COLO829 (cell line): Measurements from ENCODE around the gene C1orf56.

Experiments used
- DNase-seq: peaks from one replicate; pipeline ENCODE4 v3.0.0; 2012; ENCODE audit warnings: low spot score

C1orf56 gene

GRCh38 chr1:151024540-151025146 is 22.9 kb upstream of the C1orf56 start:
- peak; percentile 90 for DNase-seq

- no peak for DNase-seq
These were observed 21.1 kb upstream of the C1orf56 start for GRCh38 chr1:151026460-151026859.

DNA sequence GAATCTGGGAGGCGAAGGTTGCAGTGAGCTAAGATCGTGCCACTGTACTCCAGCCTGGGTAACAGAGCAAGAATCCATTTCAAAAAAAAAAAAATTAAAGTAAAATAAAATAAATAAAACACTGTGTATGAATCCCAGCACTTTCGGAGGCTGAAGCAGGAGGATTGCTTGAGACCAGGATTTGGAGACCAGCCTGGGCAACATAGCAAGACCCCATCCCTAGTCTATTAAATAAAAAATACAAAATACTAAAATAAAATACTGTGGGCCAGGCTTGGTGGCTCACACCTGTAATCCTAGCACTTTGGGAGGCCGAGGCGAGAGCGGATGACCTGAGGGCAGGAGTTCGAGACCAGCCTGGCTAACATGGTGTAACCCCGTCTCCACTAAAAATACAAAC is 15.4 kb upstream of the C1orf56 start:
- DNase-seq = no peak

DNA sequence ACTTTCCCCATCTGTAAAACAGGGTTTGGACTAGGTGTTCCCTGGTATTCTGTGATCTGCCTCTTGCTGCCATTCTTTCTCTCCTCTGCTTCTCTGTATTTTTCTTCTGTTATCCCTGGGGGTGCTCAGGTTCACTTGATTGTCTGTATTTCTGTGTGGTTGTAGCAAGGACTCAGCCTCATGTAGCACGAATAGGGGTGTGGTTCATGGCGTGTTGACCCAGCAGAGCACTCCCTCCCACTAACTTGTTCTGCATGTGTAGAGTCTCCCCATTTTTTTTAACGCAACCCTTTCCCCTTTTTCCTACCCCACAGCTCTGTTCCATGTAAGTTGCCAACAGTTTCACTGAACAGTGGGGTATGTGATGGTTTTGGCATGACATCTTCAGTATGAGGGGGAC is 12.4 kb upstream of the C1orf56 start:
- DNase-seq = no peak

GRCh38 chr1:151036356-151036755 is 11.2 kb upstream of the C1orf56 start, which contains the start of gene BNIPL:
TSS of gene BNIPL (plus strand) at chr1:151036586. CDS start at chr1:151036726, 140 bp downstream.
- DNase-seq = no peak

GRCh38 chr1:151037032-151037431 is 10.5 kb upstream of the C1orf56 start:
- DNase-seq = no peak

- no peak for DNase-seq
These were observed 8.0 kb upstream of the C1orf56 start for GRCh38 chr1:151039521-151039920.

GRCh38 chr1:151043163-151043562 is 4.4 kb upstream of the C1orf56 start:
- DNase-seq = no peak

DNA sequence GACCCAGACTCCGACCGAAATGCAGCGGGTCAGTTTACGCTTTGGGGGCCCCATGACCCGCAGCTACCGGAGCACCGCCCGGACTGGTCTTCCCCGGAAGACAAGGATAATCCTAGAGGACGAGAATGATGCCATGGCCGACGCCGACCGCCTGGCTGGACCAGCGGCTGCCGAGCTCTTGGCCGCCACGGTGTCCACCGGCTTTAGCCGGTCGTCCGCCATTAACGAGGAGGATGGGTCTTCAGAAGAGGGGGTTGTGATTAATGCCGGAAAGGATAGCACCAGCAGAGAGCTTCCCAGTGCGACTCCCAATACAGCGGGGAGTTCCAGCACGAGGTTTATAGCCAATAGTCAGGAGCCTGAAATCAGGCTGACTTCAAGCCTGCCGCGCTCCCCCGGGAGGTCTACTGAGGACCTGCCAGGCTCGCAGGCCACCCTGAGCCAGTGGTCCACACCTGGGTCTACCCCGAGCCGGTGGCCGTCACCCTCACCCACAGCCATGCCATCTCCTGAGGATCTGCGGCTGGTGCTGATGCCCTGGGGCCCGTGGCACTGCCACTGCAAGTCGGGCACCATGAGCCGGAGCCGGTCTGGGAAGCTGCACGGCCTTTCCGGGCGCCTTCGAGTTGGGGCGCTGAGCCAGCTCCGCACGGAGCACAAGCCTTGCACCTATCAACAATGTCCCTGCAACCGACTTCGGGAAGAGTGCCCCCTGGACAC is 534 bp downstream of the C1orf56 start:
- DNase-seq = peak; percentile 67

GRCh38 chr1:151048645-151049032 is 1.1 kb downstream of the C1orf56 start:
- DNase-seq = no peak

- DNase-seq = no peak
These were observed 1.9 kb downstream of the C1orf56 start for GRCh38 chr1:151049458-151049857.

GRCh38 chr1:151050051-151050688 is 2.6 kb downstream of the C1orf56 start:
- DNase-seq = no peak

DNA sequence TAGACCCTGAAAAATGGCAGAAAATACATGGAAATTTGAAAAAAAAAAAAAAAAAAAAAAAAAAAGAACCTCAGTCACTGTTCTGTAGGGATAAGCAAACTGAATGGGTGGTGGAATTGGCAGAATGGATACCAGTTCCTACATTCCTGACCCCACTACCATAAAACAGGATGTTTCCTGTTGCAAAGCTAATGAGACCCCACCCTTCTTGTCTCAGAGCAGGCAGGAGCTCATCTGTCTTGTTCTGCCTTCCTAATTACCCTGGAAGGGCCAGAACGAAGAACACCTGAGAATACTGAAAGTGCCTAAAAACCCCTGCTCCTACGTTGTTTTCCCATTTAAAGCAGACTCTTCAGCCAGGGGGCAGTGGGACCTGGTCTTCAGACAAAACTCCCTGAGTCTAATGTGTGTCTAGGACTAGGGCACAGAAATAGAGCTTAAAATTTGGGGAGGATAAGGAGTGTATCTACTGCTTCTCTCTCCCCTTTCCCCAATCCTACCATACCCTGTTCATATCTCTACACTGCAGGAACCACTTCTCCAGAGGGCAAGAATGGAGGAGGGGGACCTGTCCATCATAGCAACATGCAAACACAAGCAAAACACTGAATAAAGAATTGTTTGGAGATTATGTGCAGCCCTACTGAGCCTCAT is 3.9 kb downstream of the C1orf56 start:
- no peak for DNase-seq

GRCh38 chr1:151054971-151055547 is 7.5 kb downstream of the C1orf56 start:
- DNase-seq = no peak

DNA sequence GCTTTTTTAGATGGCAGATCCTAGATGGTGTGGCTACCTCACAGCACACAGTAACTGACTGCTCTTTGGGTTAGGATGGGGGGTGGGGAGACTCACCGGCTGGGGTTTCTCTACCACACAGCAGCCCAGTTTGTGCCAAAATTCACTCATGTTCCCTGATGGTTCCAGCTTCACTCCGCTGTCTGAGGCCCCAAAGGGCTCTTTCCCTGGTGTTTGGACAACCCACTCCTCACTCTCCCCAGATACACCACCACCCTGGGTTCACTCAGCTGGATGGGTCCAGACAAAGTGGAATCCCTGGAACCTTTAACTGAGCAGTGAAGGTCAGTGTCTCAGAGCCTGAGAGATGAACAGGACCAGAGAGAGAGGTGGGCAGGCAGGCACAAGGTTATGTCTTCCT is 8.0 kb downstream of the C1orf56 start:
- no peak for DNase-seq

DNA sequence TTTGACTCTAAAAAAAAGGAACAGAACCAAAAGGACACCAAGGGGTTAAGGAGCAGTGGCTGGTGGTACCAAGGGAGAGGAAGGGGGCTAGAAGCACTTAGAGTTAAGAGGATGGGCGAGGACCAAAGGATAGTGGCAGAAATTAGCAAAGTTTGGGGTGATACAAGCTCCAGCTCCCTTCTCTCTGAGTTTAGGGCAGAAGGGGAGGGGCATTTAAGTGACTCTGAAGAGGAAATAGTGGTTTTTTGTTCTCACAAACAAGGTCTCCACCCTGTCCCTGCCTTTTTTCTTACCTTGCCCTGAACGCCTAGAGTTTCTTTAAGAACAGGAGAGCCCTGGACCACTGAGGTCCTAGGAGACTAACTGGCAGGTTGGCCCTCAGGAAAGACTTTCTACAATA is 8.6 kb downstream of the C1orf56 start:
- DNase-seq = no peak

GRCh38 chr1:151058692-151059091 is 11.1 kb downstream of the C1orf56 start:
- DNase-seq = no peak

DNA sequence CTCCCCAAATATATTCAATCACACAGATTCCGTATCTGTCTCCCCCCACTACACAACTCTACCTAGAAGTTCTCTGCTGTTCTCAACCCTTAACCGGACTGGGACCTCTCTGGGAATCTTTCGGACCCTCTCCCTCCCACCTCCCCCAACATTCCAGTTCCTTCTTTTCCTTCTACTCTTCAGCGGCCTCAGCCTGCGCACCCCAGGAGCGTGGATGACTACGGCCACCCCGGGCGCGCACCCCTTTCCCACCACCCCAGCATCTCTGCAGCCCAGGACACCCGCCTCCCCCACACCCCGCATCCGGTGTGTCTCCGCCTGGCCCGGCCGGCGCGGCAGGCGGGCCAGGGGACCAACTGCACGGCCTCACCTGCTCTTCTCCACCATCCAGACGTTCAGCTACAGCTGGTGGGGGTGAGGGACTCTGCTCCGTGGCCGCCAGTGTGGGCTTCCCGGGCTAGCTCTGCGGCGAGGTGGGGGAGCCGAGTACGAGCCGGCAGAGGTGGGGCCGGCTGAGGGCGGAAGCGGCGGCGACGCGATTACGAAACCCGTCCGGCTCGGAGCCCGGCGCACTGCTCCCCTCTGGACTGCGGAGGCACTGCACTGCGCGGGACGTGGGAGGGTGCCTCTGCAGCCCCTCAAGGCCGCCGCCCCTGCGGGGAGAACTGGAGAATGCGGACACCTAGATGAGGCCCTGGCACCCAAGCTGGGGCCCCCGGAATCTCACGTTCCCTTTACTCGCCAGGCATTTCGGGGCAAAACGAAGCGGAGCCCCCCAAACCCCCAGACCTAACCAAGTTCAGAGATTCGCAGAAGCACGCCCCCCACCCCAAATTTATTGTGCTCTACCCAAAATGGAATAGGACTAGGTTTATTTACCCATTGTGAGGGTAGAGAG is 11.8 kb downstream of the C1orf56 start, which contains the start of gene CDC42SE1:
Gene CDC42SE1, minus strand, starts transcription at position 514 of the 898 bp plus-strand sequence. CDS start 3,892 bp downstream, outside the sequence.
- peak; percentile 87 for DNase-seq

DNA sequence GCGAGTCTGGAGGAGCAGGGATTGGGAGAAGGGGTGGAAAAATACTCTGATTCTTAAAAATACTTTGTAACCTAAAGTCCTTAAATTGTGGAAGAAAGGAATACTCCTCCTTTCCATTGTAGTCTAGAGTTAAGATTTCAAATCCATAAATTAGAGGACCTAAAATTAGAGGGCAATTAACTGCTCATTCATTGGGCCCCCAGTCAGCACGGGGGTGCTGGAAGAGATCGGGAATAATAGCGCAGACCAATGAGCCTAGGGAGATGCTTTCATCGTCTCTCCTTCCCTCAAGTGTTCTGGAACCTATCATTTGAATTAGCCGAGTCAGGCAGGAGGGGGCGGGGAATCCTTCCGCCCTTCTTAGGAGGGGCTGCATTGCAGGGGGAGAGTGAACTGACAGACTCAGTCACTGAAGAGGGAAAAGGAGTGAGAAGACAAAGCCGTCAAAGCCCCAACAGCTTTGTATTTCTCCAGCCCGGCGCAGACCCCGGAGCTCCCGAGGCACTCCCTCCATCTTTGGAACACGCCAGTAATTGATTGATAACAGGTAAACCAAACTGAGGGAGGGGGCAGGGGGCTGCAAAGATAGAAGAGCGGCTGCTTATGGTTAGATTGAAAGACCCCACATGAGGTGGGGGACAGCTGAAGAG is 12.6 kb downstream of the C1orf56 start, which contains the start of gene MLLT11:
Gene MLLT11, plus strand, starts transcription at position 391 of the 650 bp plus-strand sequence. CDS start 6,828 bp downstream, outside the sequence.
- DNase-seq = no peak

DNA sequence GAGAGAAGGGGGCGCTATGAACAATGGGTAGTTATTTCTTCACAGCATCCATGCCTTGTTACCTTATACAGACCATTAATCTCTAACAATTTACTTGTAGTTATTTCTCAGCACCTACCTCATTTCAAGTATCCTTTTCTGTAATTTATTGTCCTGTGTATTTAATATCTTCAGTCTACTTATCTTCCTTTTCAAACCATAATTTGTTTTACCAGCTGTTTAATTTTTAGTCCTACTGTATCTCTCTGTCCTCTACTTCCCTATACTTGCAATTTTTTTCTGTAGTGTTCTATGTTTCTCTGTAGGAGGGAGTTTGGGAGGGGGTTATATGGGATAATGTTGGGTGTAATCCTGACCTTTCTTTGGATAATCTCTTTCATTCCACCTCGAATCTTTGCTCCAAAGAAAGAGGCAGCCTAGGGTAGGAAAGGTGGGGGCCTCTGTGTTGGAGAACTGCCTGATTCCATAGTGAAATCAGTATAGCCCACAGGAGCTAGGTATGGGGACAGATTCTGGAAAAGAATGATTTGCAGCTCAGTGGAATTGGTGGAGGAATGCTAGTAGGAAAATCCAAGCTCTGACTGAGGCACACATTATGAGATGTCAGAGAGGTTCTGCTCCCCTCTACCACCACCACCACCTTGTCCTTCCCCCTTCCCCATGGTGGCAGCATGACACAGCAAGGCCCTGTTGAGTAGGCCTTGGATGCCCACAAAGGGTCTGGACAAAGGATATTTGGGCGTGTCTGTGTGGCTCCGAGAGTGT is 13.3 kb downstream of the C1orf56 start:
- no peak for DNase-seq
